ENCODE data around the gene MYLK. TPM values are rescaled to one million over a fixed set of nuclear protein-coding genes. Genes with fewer than 3 reads are reported as not detected.
A peak's percentile ranks its signal among the peaks of the same experiment; 100 is the strongest.
"Not testable (repeated sequence)": the region's sequence is repeated elsewhere in the genome, so short reads cannot be mapped to it uniquely, and the experiment has no call there.

MYLK gene
- total and polyA plus RNA-seq, 9 donors: 16.4 to 34.5 (median 27.0) TPM

GRCh38 chr3:123713211-123713610 is 170.9 kb downstream of the MYLK start:
- H3K4me1 ChIP-seq (ENCODE audit: control insufficient read depth, insufficient read depth, low read length): peaks cover 16% of the 10 kb centered on the region
- H3K9me3 ChIP-seq (replicated peaks; ENCODE audit: control insufficient read depth, low read depth, low read length): no peaks in the 10 kb centered on the region
- H3K4me3 ChIP-seq (ENCODE audit: low read length): no peak overlapping the region
- no peaks in the 10 kb centered on the region for H3K27me3 ChIP-seq (ENCODE audit: control insufficient read depth, insufficient read depth, low read length)
- H3K27ac ChIP-seq (ENCODE audit: low read length): no peak overlapping the region
- 100% methylated on average over 1 of the region's 8 CpGs for WGBS (ENCODE audit: insufficient coverage)
- DNase-seq: no peak
- H3K36me3 ChIP-seq (ENCODE audit: control insufficient read depth, insufficient read depth, low read length): no peaks in the 10 kb centered on the region

- Histone ChIP-seq H3K27ac (ENCODE audit: low read length) (no peak overlapping the region), H3K27me3 (ENCODE audit: control insufficient read depth, insufficient read depth, low read length) (no peaks in the 10 kb centered on the region), H3K9me3 (replicated peaks; ENCODE audit: control insufficient read depth, low read depth, low read length) (no peaks in the 10 kb centered on the region), H3K4me1 (ENCODE audit: control insufficient read depth, insufficient read depth, low read length) (peaks cover 16% of the 10 kb centered on the region), H3K4me3 (ENCODE audit: low read length) (no peak overlapping the region), H3K36me3 (ENCODE audit: control insufficient read depth, insufficient read depth, low read length) (no peaks in the 10 kb centered on the region)
- 15% methylated on average over 8 of the region's 14 CpGs for WGBS (ENCODE audit: insufficient coverage)
- DNase-seq: peak; percentile 54
Observed at GRCh38 chr3:123712077-123712860, 171.9 kb downstream of the MYLK start.

GRCh38 chr3:123711356-123711755 is 172.8 kb downstream of the MYLK start:
- DNase-seq: no peak
- Histone ChIP-seq H3K27me3 (ENCODE audit: control insufficient read depth, insufficient read depth, low read length) (no peaks in the 10 kb centered on the region), H3K9me3 (replicated peaks; ENCODE audit: control insufficient read depth, low read depth, low read length) (no peaks in the 10 kb centered on the region), H3K4me1 (ENCODE audit: control insufficient read depth, insufficient read depth, low read length) (peaks cover 16% of the 10 kb centered on the region), H3K4me3 (ENCODE audit: low read length) (no peak overlapping the region), H3K36me3 (ENCODE audit: control insufficient read depth, insufficient read depth, low read length) (no peaks in the 10 kb centered on the region), H3K27ac (ENCODE audit: low read length) (no peak overlapping the region)
- WGBS (ENCODE audit: insufficient coverage): 100% methylated on average over 1 of the region's 3 CpGs

GRCh38 chr3:123708531-123708930 is 175.6 kb downstream of the MYLK start:
- peaks cover 21% of the 10 kb centered on the region for H3K4me1 ChIP-seq (ENCODE audit: control insufficient read depth, insufficient read depth, low read length)
- DNase-seq: no peak
- no peaks in the 10 kb centered on the region for H3K36me3 ChIP-seq (ENCODE audit: control insufficient read depth, insufficient read depth, low read length)
- WGBS (ENCODE audit: insufficient coverage): 81% methylated on average over 10 of the region's 10 CpGs
- no peak overlapping the region for H3K27ac ChIP-seq (ENCODE audit: low read length)
- H3K4me3 ChIP-seq (ENCODE audit: low read length): no peak overlapping the region
- no peaks in the 10 kb centered on the region for H3K27me3 ChIP-seq (ENCODE audit: control insufficient read depth, insufficient read depth, low read length)
- no peaks in the 10 kb centered on the region for H3K9me3 ChIP-seq (replicated peaks; ENCODE audit: control insufficient read depth, low read depth, low read length)

- H3K36me3 ChIP-seq (ENCODE audit: control insufficient read depth, insufficient read depth, low read length); H3K27me3 ChIP-seq (ENCODE audit: control insufficient read depth, insufficient read depth, low read length); H3K27ac ChIP-seq (ENCODE audit: low read length); H3K9me3 ChIP-seq (replicated peaks; ENCODE audit: control insufficient read depth, low read depth, low read length); DNase-seq; H3K4me3 ChIP-seq (ENCODE audit: low read length): not testable (repeated sequence)
- WGBS (ENCODE audit: insufficient coverage): 86% methylated on average over 7 of the region's 7 CpGs
- peaks cover 20% of the 10 kb centered on the region for H3K4me1 ChIP-seq (ENCODE audit: control insufficient read depth, insufficient read depth, low read length)
Observed at GRCh38 chr3:123707641-123708040, 176.5 kb downstream of the MYLK start.

- H3K27ac ChIP-seq (ENCODE audit: low read length): no peak overlapping the region
- H3K9me3 ChIP-seq (replicated peaks; ENCODE audit: control insufficient read depth, low read depth, low read length): no peaks in the 10 kb centered on the region
- H3K4me3 ChIP-seq (ENCODE audit: low read length): no peak overlapping the region
- DNase-seq: no peak
- no peaks in the 10 kb centered on the region for H3K36me3 ChIP-seq (ENCODE audit: control insufficient read depth, insufficient read depth, low read length)
- H3K4me1 ChIP-seq (ENCODE audit: control insufficient read depth, insufficient read depth, low read length): peaks cover 13% of the 10 kb centered on the region
- WGBS (ENCODE audit: insufficient coverage): 83% methylated on average over 8 of the region's 8 CpGs
- no peaks in the 10 kb centered on the region for H3K27me3 ChIP-seq (ENCODE audit: control insufficient read depth, insufficient read depth, low read length)
Observed at GRCh38 chr3:123706871-123707270, 177.3 kb downstream of the MYLK start.

- H3K9me3 ChIP-seq (replicated peaks; ENCODE audit: control insufficient read depth, low read depth, low read length): no peaks in the 10 kb centered on the region
- H3K36me3 ChIP-seq (ENCODE audit: control insufficient read depth, insufficient read depth, low read length): no peaks in the 10 kb centered on the region
- H3K4me3 ChIP-seq (ENCODE audit: low read length): no peak overlapping the region
- no peak for DNase-seq
- 54% methylated on average over 6 of the region's 12 CpGs for WGBS (ENCODE audit: insufficient coverage)
- H3K27me3 ChIP-seq (ENCODE audit: control insufficient read depth, insufficient read depth, low read length): no peaks in the 10 kb centered on the region
- no peak overlapping the region for H3K27ac ChIP-seq (ENCODE audit: low read length)
- peaks cover 9% of the 10 kb centered on the region for H3K4me1 ChIP-seq (ENCODE audit: control insufficient read depth, insufficient read depth, low read length)
Observed at GRCh38 chr3:123705488-123706285, 178.4 kb downstream of the MYLK start.

- DNase-seq; H3K4me3 ChIP-seq (ENCODE audit: low read length); H3K4me1 ChIP-seq (ENCODE audit: control insufficient read depth, insufficient read depth, low read length); H3K27ac ChIP-seq (ENCODE audit: low read length); H3K27me3 ChIP-seq (ENCODE audit: control insufficient read depth, insufficient read depth, low read length); H3K9me3 ChIP-seq (replicated peaks; ENCODE audit: control insufficient read depth, low read depth, low read length); H3K36me3 ChIP-seq (ENCODE audit: control insufficient read depth, insufficient read depth, low read length): not testable (repeated sequence)
- WGBS (ENCODE audit: insufficient coverage): 83% methylated on average over 3 of the region's 3 CpGs
Observed at GRCh38 chr3:123703663-123704062, 180.5 kb downstream of the MYLK start.

- H3K36me3 ChIP-seq (ENCODE audit: control insufficient read depth, insufficient read depth, low read length): no peaks in the 10 kb centered on the region
- H3K27ac ChIP-seq (ENCODE audit: low read length): no peak overlapping the region
- WGBS (ENCODE audit: insufficient coverage): no CpG with 5 or more reads among the region's 2 CpGs
- no peak overlapping the region for H3K4me3 ChIP-seq (ENCODE audit: low read length)
- peaks cover 7% of the 10 kb centered on the region for H3K4me1 ChIP-seq (ENCODE audit: control insufficient read depth, insufficient read depth, low read length)
- no peaks in the 10 kb centered on the region for H3K27me3 ChIP-seq (ENCODE audit: control insufficient read depth, insufficient read depth, low read length)
- no peak for DNase-seq
- H3K9me3 ChIP-seq (replicated peaks; ENCODE audit: control insufficient read depth, low read depth, low read length): no peaks in the 10 kb centered on the region
Observed at GRCh38 chr3:123702720-123703119, 181.4 kb downstream of the MYLK start.

- peak; percentile 55 for DNase-seq
- not testable (repeated sequence) for H3K4me3 ChIP-seq (ENCODE audit: low read length); H3K27ac ChIP-seq (ENCODE audit: low read length)
Observed at GRCh38 chr3:123702057-123702456, 182.1 kb downstream of the MYLK start.

More at GRCh38 chr3:123702057-123702456, 182.1 kb downstream of the MYLK start:
- H3K9me3 ChIP-seq (replicated peaks; ENCODE audit: control insufficient read depth, low read depth, low read length); H3K4me1 ChIP-seq (ENCODE audit: control insufficient read depth, insufficient read depth, low read length); H3K36me3 ChIP-seq (ENCODE audit: control insufficient read depth, insufficient read depth, low read length); H3K27me3 ChIP-seq (ENCODE audit: control insufficient read depth, insufficient read depth, low read length): not testable (repeated sequence)
- WGBS (ENCODE audit: insufficient coverage): no CpG with 5 or more reads among the region's 2 CpGs

All from muscle of leg (tissue), 11 donors.